ENCODE data around the gene CXCL13. TPM values are rescaled to one million over a fixed set of nuclear protein-coding genes. Genes with fewer than 3 reads are reported as not detected.

CXCL13 gene
- polyA plus RNA-seq, 1 experiment = not detected

DNA sequence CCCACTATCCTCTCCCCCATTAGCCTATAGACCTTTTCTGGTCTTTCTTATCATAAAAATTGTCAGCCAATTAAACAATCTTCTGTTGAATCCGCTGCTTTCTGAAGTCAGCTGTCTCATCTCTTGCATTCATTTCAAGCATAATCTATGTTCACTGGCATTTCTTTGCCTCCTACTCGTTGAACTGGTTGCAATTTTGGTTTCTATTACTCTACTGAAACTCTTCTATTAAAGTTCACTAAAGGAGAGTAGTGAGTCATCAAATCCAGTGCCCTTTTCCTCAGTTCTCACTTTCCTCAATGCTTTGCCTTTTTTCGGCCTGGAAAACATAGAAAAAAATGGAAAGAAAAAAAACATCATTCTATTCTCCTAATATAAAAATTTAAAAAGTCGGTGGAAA lies 23.9 kb upstream of the CXCL13 start:
- DNase-seq (ENCODE audit: low read depth) = no peak
- TF ChIP-seq, protein P1, sequence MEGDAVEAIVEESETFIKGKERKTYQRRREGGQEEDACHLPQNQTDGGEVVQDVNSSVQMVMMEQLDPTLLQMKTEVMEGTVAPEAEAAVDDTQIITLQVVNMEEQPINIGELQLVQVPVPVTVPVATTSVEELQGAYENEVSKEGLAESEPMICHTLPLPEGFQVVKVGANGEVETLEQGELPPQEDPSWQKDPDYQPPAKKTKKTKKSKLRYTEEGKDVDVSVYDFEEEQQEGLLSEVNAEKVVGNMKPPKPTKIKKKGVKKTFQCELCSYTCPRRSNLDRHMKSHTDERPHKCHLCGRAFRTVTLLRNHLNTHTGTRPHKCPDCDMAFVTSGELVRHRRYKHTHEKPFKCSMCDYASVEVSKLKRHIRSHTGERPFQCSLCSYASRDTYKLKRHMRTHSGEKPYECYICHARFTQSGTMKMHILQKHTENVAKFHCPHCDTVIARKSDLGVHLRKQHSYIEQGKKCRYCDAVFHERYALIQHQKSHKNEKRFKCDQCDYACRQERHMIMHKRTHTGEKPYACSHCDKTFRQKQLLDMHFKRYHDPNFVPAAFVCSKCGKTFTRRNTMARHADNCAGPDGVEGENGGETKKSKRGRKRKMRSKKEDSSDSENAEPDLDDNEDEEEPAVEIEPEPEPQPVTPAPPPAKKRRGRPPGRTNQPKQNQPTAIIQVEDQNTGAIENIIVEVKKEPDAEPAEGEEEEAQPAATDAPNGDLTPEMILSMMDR (IDR thresholded peaks at IDR 0.05; ENCODE audit: insufficient read depth, low read depth, low read length) = no peak
- Histone ChIP-seq H3K4me3 (ENCODE audit: low read depth, low read length) (no peak overlapping the region), H3K27me3 (ENCODE audit: control insufficient read depth, insufficient read depth, low read length) (no peaks in the 10 kb centered on the region; the same call in 1 of the 2 replicates), H3K36me3 (ENCODE audit: control insufficient read depth, insufficient read depth, low read length) (no peaks in the 10 kb centered on the region)
- CTCF ChIA-PET = no interaction called here
- POLR2A ChIA-PET = no interaction called here

DNA sequence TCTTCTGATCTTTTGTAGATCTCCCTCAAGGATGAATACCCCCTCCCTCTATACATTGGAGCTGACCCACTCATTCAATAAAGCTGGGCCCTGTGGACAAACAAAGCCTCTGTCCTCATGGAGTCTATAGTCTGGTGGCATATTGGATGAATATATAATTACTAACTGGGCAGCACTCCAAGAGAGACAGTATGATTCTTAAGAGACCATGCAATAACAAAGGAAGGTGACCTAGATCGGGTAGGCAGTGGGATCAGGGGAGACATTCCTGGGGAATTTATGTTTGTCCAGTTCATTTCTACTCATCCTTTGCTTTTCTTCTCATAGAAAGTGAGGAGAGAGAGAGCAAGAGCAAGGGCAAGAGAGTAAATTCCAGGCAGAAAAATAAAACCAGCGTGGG lies 23.5 kb upstream of the CXCL13 start:
- TF ChIP-seq, protein P1 (IDR thresholded peaks at IDR 0.05; ENCODE audit: insufficient read depth, low read depth, low read length) = no peak
- ChIA-PET CTCF (no interaction called here), POLR2A (no interaction called here)
- Histone ChIP-seq H3K36me3 (ENCODE audit: control insufficient read depth, insufficient read depth, low read length) (no peaks in the 10 kb centered on the region), H3K4me3 (ENCODE audit: low read depth, low read length) (no peak overlapping the region), H3K27me3 (ENCODE audit: control insufficient read depth, insufficient read depth, low read length) (no peaks in the 10 kb centered on the region; the same call in 1 of the 2 replicates)
- no peak for DNase-seq (ENCODE audit: low read depth)

DNA sequence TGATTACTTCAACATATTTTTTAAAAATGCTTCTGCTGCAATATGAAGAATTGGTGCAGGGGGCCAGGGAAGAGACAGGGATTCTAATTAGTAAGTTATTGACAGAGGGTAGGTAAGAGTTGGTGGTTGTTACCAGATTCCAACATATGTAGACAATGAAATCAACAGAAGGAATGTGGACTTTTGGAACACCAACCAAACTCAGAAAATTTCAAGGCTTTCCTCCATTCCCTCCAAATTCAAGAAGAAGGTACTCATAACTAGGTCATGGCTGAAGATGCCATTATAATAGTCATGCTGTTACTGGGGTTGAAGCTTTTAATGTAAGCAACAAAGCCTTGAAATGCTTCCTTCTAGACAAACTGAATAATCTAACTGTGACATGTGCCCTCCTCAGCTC lies 22.9 kb upstream of the CXCL13 start:
- ChIA-PET CTCF (interaction anchor here (1.1 kb wide), 1 partner anchor 116 kb away, joined by 3 read pairs; no protein-coding TSS in a partner anchor), POLR2A (no interaction called here)
- TF ChIP-seq, protein P1 (IDR thresholded peaks at IDR 0.05; ENCODE audit: insufficient read depth, low read depth, low read length) = no peak
- no peak overlapping the region for H3K4me3 ChIP-seq (ENCODE audit: low read depth, low read length)
- no peak for DNase-seq (ENCODE audit: low read depth)
- no peaks in the 10 kb centered on the region; the same call in 1 of the 2 replicates for H3K27me3 ChIP-seq (ENCODE audit: control insufficient read depth, insufficient read depth, low read length)
- no peaks in the 10 kb centered on the region for H3K36me3 ChIP-seq (ENCODE audit: control insufficient read depth, insufficient read depth, low read length)

DNA sequence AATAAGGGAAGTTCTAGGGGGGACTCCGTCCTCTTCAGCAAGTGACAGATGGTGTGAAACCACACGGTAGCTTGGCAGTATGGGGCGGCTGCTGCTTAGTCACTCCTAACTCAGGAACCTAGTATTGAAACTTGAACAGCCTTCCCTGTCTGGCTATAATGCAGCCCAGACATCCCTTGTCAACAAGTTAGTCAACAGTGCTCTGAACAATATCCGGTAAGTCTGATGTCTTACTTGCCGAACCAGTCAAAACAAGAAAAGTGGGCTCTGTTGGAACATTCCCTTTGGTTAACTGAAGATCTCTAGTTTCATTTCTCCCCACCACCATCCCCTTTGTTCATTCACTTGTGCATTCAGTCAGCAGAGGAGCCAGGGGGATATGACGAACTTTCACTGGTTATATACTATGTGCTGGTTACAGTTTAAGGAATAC lies 18.7 kb upstream of the CXCL13 start:
- ChIA-PET POLR2A (no interaction called here), CTCF (interaction anchor here (0.9 kb wide), 1 partner anchor 14 kb away, joined by 3 read pairs; no protein-coding TSS in a partner anchor)
- H3K36me3 ChIP-seq (ENCODE audit: control insufficient read depth, insufficient read depth, low read length) = no peaks in the 10 kb centered on the region
- TF ChIP-seq, protein P1 (IDR thresholded peaks at IDR 0.05; ENCODE audit: insufficient read depth, low read depth, low read length) = no peak
- no peak for DNase-seq (ENCODE audit: low read depth)
- H3K4me3 ChIP-seq (ENCODE audit: low read depth, low read length) = no peak overlapping the region
- no peaks in the 10 kb centered on the region; the same call in 1 of the 2 replicates for H3K27me3 ChIP-seq (ENCODE audit: control insufficient read depth, insufficient read depth, low read length)

DNA sequence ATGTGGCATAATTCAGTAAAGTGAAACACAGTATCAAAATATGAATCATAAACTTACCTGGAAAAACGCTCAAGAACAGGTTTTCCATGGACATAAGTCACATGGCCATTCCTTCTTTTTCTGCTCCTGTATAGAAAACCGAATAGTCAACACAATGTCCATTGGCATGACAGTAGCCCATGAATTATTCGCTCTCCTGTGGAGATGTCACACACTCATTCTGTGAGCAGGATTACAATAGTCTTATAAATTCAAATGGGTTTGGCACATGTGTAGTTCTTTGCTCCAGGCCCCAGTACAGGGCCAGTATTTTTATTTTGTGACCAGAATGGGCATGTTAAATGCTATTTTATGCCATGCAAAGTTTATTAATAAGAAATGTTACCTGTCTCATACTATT lies 15.1 kb upstream of the CXCL13 start:
- Histone ChIP-seq H3K36me3 (ENCODE audit: control insufficient read depth, insufficient read depth, low read length) (no peaks in the 10 kb centered on the region), H3K27me3 (ENCODE audit: control insufficient read depth, insufficient read depth, low read length) (peaks cover 2% of the 10 kb centered on the region), H3K4me3 (ENCODE audit: low read depth, low read length) (no peak overlapping the region)
- CTCF ChIA-PET = interaction anchor here (1.2 kb wide), 1 partner anchor 10 kb away, joined by 4 read pairs; no protein-coding TSS in a partner anchor
- POLR2A ChIA-PET = no interaction called here
- TF ChIP-seq, protein P1 (IDR thresholded peaks at IDR 0.05; ENCODE audit: insufficient read depth, low read depth, low read length) = no peak
- DNase-seq (ENCODE audit: low read depth) = no peak

Data from BJ (cell line).